HepG2 (cell line): ENCODE data around the gene CNPPD1. TPM values are rescaled to one million over a fixed set of nuclear protein-coding genes. Genes with fewer than 3 reads are reported as not detected.

Source experiments
- ATAC-seq: fragments of 200-7000 bp; cut with Tn5 transposase; 3 replicates; pipeline ENCODE4 v1.9.1; 2020; ENCODE audit warnings: mild to moderate bottlenecking, moderate library complexity
- BruUV-seq: library from RNA; stranded (reverse); fragments of 400-500 nt; replicated peaks from 2 replicates; lab custom pipeline; 2021; lab: Mats Ljungman, UMichigan
- CTCF ChIA-PET: fragments of 300-600 bp; formaldehyde crosslinking; extraction: SDS; loops from one replicate; lab custom pipeline; 2021; ENCODE audit warnings: low total read pairs, inconsistent platforms, low intra/inter-chr PET ratio; lab: Yijun Ruan, JAX
- POLR2A ChIA-PET: fragments of 350-600 bp; sonication (Branson Sonifier 250); formaldehyde crosslinking; loops from one replicate; lab custom pipeline; 2020; ENCODE audit warnings: antibody characterized with exemption, inconsistent platforms; lab: Yijun Ruan, JAX
- DNase-seq: peaks from one replicate; pipeline ENCODE4 v3.0.0-alpha.2; 2015; ENCODE audit warnings: low spot score
- FAIRE-seq: peaks from 3 replicates; lab custom pipeline; 2011; peaks lifted over from hg19 to GRCh38; lab: Jason Lieb, UNC
- H2AFZ ChIP-seq: one replicate; pipeline ENCODE4 v1.6.1; 2011; ENCODE audit warnings: low read length, inconsistent platforms
- H3K27ac ChIP-seq: fragments of 300-600 bp; 3 replicates; pipeline ENCODE4 v1.8.0; 2011; ENCODE audit warnings: mixed run types, mild to moderate bottlenecking, mixed read lengths, low read length, inconsistent platforms; ENCODE audit not compliant: insufficient read depth; ENCODE audit errors: extremely low read length
- H3K27me3 ChIP-seq, 2 experiments: fragments of 200-600 bp in 1 of 2; 2 replicates in 1 of 2; 3 replicates in 1 of 2; pipeline versions ENCODE4 v1.6.0 to v1.8.0; 2011; ENCODE audit warnings: low read length in 2 of 2, mild to moderate bottlenecking in 2 of 2, moderate library complexity in 2 of 2, inconsistent platforms in 1 of 2; ENCODE audit not compliant: insufficient read depth in 2 of 2, control insufficient read depth in 1 of 2
- H3K36me3 ChIP-seq, 2 experiments: fragments of 200-600 bp in 1 of 2; replicated peaks in 1 of 2; 2 replicates in 1 of 2; 3 replicates in 1 of 2; pipeline versions ENCODE4 v1.5.1 to v1.8.0; 2011; ENCODE audit warnings: low read length in 2 of 2, inconsistent platforms in 1 of 2; ENCODE audit not compliant: insufficient read depth in 2 of 2, control insufficient read depth in 1 of 2
- H3K4me1 ChIP-seq: 2 replicates; pipeline ENCODE4 v1.5.1; 2012; ENCODE audit warnings: low read length, inconsistent platforms; ENCODE audit not compliant: insufficient read depth
- H3K4me2 ChIP-seq: 2 replicates; pipeline ENCODE4 v1.6.0; 2011; ENCODE audit warnings: low read depth, low read length, inconsistent platforms
- H3K4me3 ChIP-seq, 3 experiments: fragments of 200-600 bp in 1 of 3; sonication (generic), shearing (Covaris generic) in 1 of 3; replicated peaks in 1 of 3; 2 replicates each; pipeline ENCODE4 v1.5.1; 2011 to 2016; ENCODE audit warnings: low read length in 3 of 3, inconsistent platforms in 2 of 3, low read depth in 2 of 3, mild to moderate bottlenecking in 2 of 3, control low read depth in 1 of 3, mixed read lengths in 1 of 3; ENCODE audit not compliant: insufficient read depth in 1 of 3
- H3K79me2 ChIP-seq: one replicate; pipeline ENCODE4 v1.6.1; 2011; ENCODE audit warnings: low read length, inconsistent platforms; ENCODE audit not compliant: insufficient read depth
- H3K9ac ChIP-seq: 2 replicates; pipeline ENCODE4 v1.6.0; 2011; ENCODE audit warnings: mild to moderate bottlenecking, low read depth, low read length, inconsistent platforms; ENCODE audit not compliant: insufficient read depth
- H3K9me3 ChIP-seq: 2 replicates; pipeline ENCODE4 v1.5.1; 2012; ENCODE audit warnings: mild to moderate bottlenecking, low read length
- H4K20me1 ChIP-seq: 2 replicates; pipeline ENCODE4 v1.6.0; 2011; ENCODE audit warnings: inconsistent platforms, mild to moderate bottlenecking, low read length, moderate library complexity; ENCODE audit not compliant: insufficient read depth
- HOXA7 ChIP-seq: sonication (generic); formaldehyde crosslinking; IDR thresholded peaks from 2 replicates; pipeline ENCODE4 v1.8.1; 2022; ENCODE audit warnings: mild to moderate bottlenecking, missing genetic modification reagents, moderate library complexity
- MIER2 ChIP-seq: IDR thresholded peaks from 2 replicates; pipeline ENCODE4 v1.6.1; 2016; ENCODE audit warnings: missing biosample characterization, missing genetic modification reagents
- MLX ChIP-seq: IDR thresholded peaks from 2 replicates; pipeline ENCODE4 v1.6.1; 2016
- MXI1 ChIP-seq: IDR thresholded peaks from 3 replicates; pipeline ENCODE4 v1.6.1; 2012; ENCODE audit warnings: low read depth, low read length, inconsistent platforms, borderline replicate concordance
- NR2F6 ChIP-seq, 2 experiments: IDR thresholded peaks; 2 replicates each; pipeline ENCODE4 v1.6.1; 2016; ENCODE audit warnings: antibody characterized with exemption in 1 of 2, mild to moderate bottlenecking in 1 of 2
- REL ChIP-seq: sonication (generic); formaldehyde crosslinking; conservative IDR thresholded peaks from 2 replicates; pipeline ENCODE4 v1.8.0; 2022; ENCODE audit warnings: mild to moderate bottlenecking, missing genetic modification reagents, moderate library complexity
- SMARCC2 ChIP-seq: fragments of 450-650 bp; IDR thresholded peaks from 2 replicates; pipeline ENCODE4 v1.6.1; 2017; ENCODE audit warnings: antibody characterized with exemption, mild to moderate bottlenecking
- YEATS2 ChIP-seq: sonication (generic); formaldehyde crosslinking; IDR thresholded peaks from 2 replicates; pipeline ENCODE4 v1.4.0; 2020; ENCODE audit warnings: missing genetic modification reagents, borderline replicate concordance
- ZNF18 ChIP-seq: sonication (generic); formaldehyde crosslinking; IDR thresholded peaks from 2 replicates; pipeline ENCODE4 v1.8.0; 2022; ENCODE audit warnings: mild to moderate bottlenecking, missing genetic modification reagents; ENCODE audit not compliant: insufficient replicate concordance
- ZNF431 ChIP-seq: sonication (generic); formaldehyde crosslinking; IDR thresholded peaks from 2 replicates; pipeline ENCODE4 v1.9.0; 2022; ENCODE audit warnings: missing genetic modification reagents, low read depth, mild to moderate bottlenecking, borderline replicate concordance
- WGBS: methylation state at CpG from one replicate; pipeline ENCODE4 v1.1.6; 2017; ENCODE audit warnings: low lambda C conversion rate; 5-methylcytosine and 5-hydroxymethylcytosine counted together
- in situ Hi-C: cut with HindIII; loops from 2 replicates; pipeline ENCODE4 v1.10.0; 2017; ENCODE audit warnings: low pct_unique_long_range_greater_than_20kb; ENCODE audit not compliant: extremely low pct_ligation_motif_present
- intact Hi-C: fragments of 100-400 bp; cut with micrococcal nuclease; formaldehyde crosslinking; loops from one replicate; pipeline ENCODE4 v1.10.0; 2022; ENCODE audit not compliant: unreplicated experiment
- polyA plus RNA-seq, 8 experiments: library from polyadenylated mRNA; depleted of rRNA in 3 of 8; stranded (reverse) in 7 of 8; unstranded in 1 of 8; fragments of >200 nt; fragmentation: Illumina TruSeq in 4 of 8; extraction: Trizol in 4 of 8; gene quantifications; 2 replicates each; pipeline versions ENCODE4 v1.2.1 to v1.2.3, GENCODE V29; 2011 to 2016; ENCODE audit warnings: low read depth in 4 of 8, missing spikeins in 1 of 8, mixed read lengths in 1 of 8; ENCODE audit not compliant: insufficient read depth in 1 of 8
- total RNA-seq, 5 experiments: library from RNA; depleted of rRNA; stranded (reverse); fragments of >200 nt; fragmentation: Illumina TruSeq; extraction: Trizol; gene quantifications; 2 replicates each; pipeline ENCODE4 v1.2.3, GENCODE V29; 2016; ENCODE audit warnings: low read depth in 1 of 5

CNPPD1 gene
- total and polyA plus RNA-seq, 2 of the 13 experiments (the other 11 are each of a cell fraction or from before 2014, with no cell fraction given): 35.5 to 49.4 TPM

GRCh38 chr2:219140722-219141121 lies 36.0 kb downstream of the CNPPD1 start (continued):
- TF ChIP-seq ZNF18 (CRISPR knock-in tag) (no peak), ZNF431 (CRISPR knock-in tag) (no peak), MXI1 (no peak)
- TF ChIP-seq, all 625 proteins: peak for 0

- Histone ChIP-seq H3K36me3 (no peaks in the 10 kb centered on the region; a peak in 1 of 5 replicates), H3K27ac (no peak overlapping the region), H3K4me3 (no peak overlapping the region), H3K4me1 (peaks cover 15% of the 10 kb centered on the region), H3K9me3 (no peaks in the 10 kb centered on the region), H2AFZ (no peak overlapping the region), H4K20me1 (no peaks in the 10 kb centered on the region), H3K4me2 (no peak overlapping the region)
- WGBS: 88% methylated on average over 4 of the region's 4 CpGs
- CTCF ChIA-PET: no interaction called here
- BruUV-seq: TSS peak; percentile 34
- no peak for FAIRE-seq
- intact Hi-C loops: no loop called here
- TF ChIP-seq NR2F6 (IDR thresholded peaks at IDR 0.05): no peak
- TF ChIP-seq NR2F6 (CRISPR knock-in tag; IDR thresholded peaks at IDR 0.05): no peak
- no peak for TF ChIP-seq SMARCC2
- no peak for TF ChIP-seq MIER2 (CRISPR knock-in tag)
- TF ChIP-seq HOXA7 (CRISPR knock-in tag): no peak
- no peak for TF ChIP-seq YEATS2 (CRISPR knock-in tag)
- no peak for TF ChIP-seq REL (CRISPR knock-in tag)
- no peak for TF ChIP-seq MLX (CRISPR knock-in tag)
- TF ChIP-seq, all 625 proteins: peak for 0
- DNase-seq (no peak), ATAC-seq (no peak)
- in situ Hi-C loops: no loop called here
- Histone ChIP-seq H3K9ac (no peak overlapping the region), H3K27me3 (no peaks in the 10 kb centered on the region), H3K79me2 (no peaks in the 10 kb centered on the region)
- POLR2A ChIA-PET: no interaction called here
Observed at GRCh38 chr2:219133976-219134375, 42.7 kb downstream of the CNPPD1 start.
